K562 (cell line): ENCODE results near the gene MICOS13. TPM values are rescaled to one million over a fixed set of nuclear protein-coding genes. Genes with fewer than 3 reads are reported as not detected.

Source experiments
- ATAC-seq: fragments of 200-7000 bp; cut with Tn5 transposase; 3 replicates; pipeline ENCODE4 v1.9.1; 2020; ENCODE audit warnings: moderate library complexity
- BruUV-seq: library from RNA; stranded (reverse); fragments of 400-500 nt; replicated peaks from 2 replicates; lab custom pipeline; 2021; lab: Mats Ljungman, UMichigan
- CTCF ChIA-PET: fragments of 300-600 bp; formaldehyde crosslinking; extraction: SDS; loops from one replicate; lab custom pipeline; 2021; ENCODE audit warnings: low intra/inter-chr PET ratio; lab: Yijun Ruan, JAX
- POLR2A ChIA-PET: fragments of 300-600, 350-650 bp; sonication (Branson Sonifier 250); formaldehyde crosslinking; extraction: SDS; loops from one replicate; lab custom pipeline; 2021; ENCODE audit warnings: antibody characterized with exemption, inconsistent platforms; lab: Yijun Ruan, JAX
- DNase-seq, 4 experiments: peaks; one replicate each; pipeline versions ENCODE4 v3.0.0 to v3.0.0-alpha.2; 2011 to 2018; ENCODE audit warnings: low spot score in 3 of 4, mixed read lengths in 3 of 4; ENCODE audit errors: extremely low read depth in 1 of 4
- FAIRE-seq: peaks from 2 replicates; lab custom pipeline; 2011; peaks lifted over from hg19 to GRCh38; lab: Jason Lieb, UNC
- H2AFZ ChIP-seq: 2 replicates; pipeline ENCODE4 v1.6.0; 2011; ENCODE audit warnings: low read depth, low read length, control low read depth, inconsistent platforms
- H3K27ac ChIP-seq: fragments of 200-600 bp; 3 replicates; pipeline ENCODE4 v1.8.0; 2011; ENCODE audit warnings: low read depth, mild to moderate bottlenecking, control low read depth, inconsistent platforms, low read length, moderate library complexity, mixed read lengths; ENCODE audit errors: extremely low read depth
- H3K27me3 ChIP-seq, 2 experiments: fragments of 300-600 bp in 1 of 2; 2 replicates in 1 of 2; 3 replicates in 1 of 2; pipeline versions ENCODE4 v1.6.0 to v1.8.0; 2011; ENCODE audit warnings: inconsistent platforms in 2 of 2, low read length in 2 of 2, mild to moderate bottlenecking in 1 of 2, mixed read lengths in 1 of 2, moderate library complexity in 1 of 2; ENCODE audit not compliant: control insufficient read depth in 2 of 2, insufficient read depth in 2 of 2
- H3K36me3 ChIP-seq: fragments of 300-600 bp; 3 replicates; pipeline ENCODE4 v1.8.0; 2011; ENCODE audit warnings: mild to moderate bottlenecking, low read length, inconsistent platforms; ENCODE audit not compliant: control insufficient read depth, insufficient read depth
- H3K4me1 ChIP-seq, 2 experiments: fragments of 200-600 bp in 1 of 2; replicated peaks in 1 of 2; 2 replicates in 1 of 2; 3 replicates in 1 of 2; pipeline versions ENCODE4 v1.5.1 to v1.8.0; 2011; ENCODE audit warnings: inconsistent platforms in 2 of 2, low read length in 2 of 2, mild to moderate bottlenecking in 1 of 2, mixed read lengths in 1 of 2, moderate library complexity in 1 of 2; ENCODE audit not compliant: control insufficient read depth in 2 of 2, insufficient read depth in 2 of 2
- H3K4me2 ChIP-seq: 2 replicates; pipeline ENCODE4 v1.6.1; 2011; ENCODE audit warnings: low read length, control low read depth, inconsistent platforms, mixed read lengths; ENCODE audit not compliant: insufficient read depth
- H3K4me3 ChIP-seq: fragments of 200-600 bp; sonication (generic), shearing (Covaris generic); 2 replicates; pipeline ENCODE4 v1.5.1; 2016; ENCODE audit warnings: control low read depth, inconsistent platforms
- H3K79me2 ChIP-seq: fragments of 200-600 bp; 3 replicates; pipeline ENCODE4 v1.8.0; 2011; ENCODE audit warnings: low read length, inconsistent platforms; ENCODE audit not compliant: control insufficient read depth, insufficient read depth
- H3K9ac ChIP-seq, 2 experiments: 2 replicates each; pipeline versions ENCODE4 v1.6.0 to v1.6.1; 2011; ENCODE audit warnings: low read depth in 2 of 2, low read length in 2 of 2, control low read depth in 1 of 2, inconsistent platforms in 1 of 2, mild to moderate bottlenecking in 1 of 2, mixed read lengths in 1 of 2; ENCODE audit not compliant: insufficient read depth in 1 of 2
- H3K9me1 ChIP-seq: one replicate; pipeline ENCODE4 v1.6.0; 2011; ENCODE audit warnings: inconsistent platforms, mild to moderate bottlenecking, low read length, moderate library complexity; ENCODE audit not compliant: control insufficient read depth, insufficient read depth
- H3K9me3 ChIP-seq: replicated peaks from 2 replicates; pipeline ENCODE4 v1.5.1; 2011; ENCODE audit warnings: low read depth, low read length, inconsistent platforms; ENCODE audit not compliant: control insufficient read depth, insufficient read depth
- H4K20me1 ChIP-seq: replicated peaks from 2 replicates; pipeline ENCODE4 v1.6.1; 2011; ENCODE audit warnings: low read length, inconsistent platforms, mixed read lengths; ENCODE audit not compliant: control insufficient read depth, insufficient read depth
- POLR2AphosphoS2 ChIP-seq: IDR thresholded peaks from 2 replicates; pipeline ENCODE4 v1.6.1; 2012; ENCODE audit warnings: low read length, improper control_type of control experiment
- POLR2G ChIP-seq: fragments of 200-400 bp; formaldehyde crosslinking; IDR thresholded peaks from 2 replicates; pipeline ENCODE4 v1.6.1; 2017; ENCODE audit warnings: low read depth, mild to moderate bottlenecking, antibody characterized with exemption, low read length, moderate library complexity
- RBFOX2 ChIP-seq: fragments of 200-400 bp; formaldehyde crosslinking; IDR thresholded peaks from 2 replicates; pipeline ENCODE4 v1.6.1; 2017; ENCODE audit warnings: low read depth, mild to moderate bottlenecking, low read length, moderate library complexity
- WGBS: fragments of 100-300 bp; shearing (Covaris generic); methylation state at CpG from one replicate; pipeline ENCODE4 v1.1.6; 2016; ENCODE audit warnings: low coverage, mixed read lengths; ENCODE audit not compliant: insufficient coverage; ENCODE audit errors: missing lambda C conversion rate; 5-methylcytosine and 5-hydroxymethylcytosine counted together
- in situ Hi-C: fragments of 300-500 bp; cut with MboI; formaldehyde crosslinking; loops from 4 replicates; pipeline ENCODE4 v1.15.0; 2018; ENCODE audit warnings: inconsistent platforms, mixed read lengths
- intact Hi-C: fragments of 100-400 bp; cut with micrococcal nuclease; formaldehyde crosslinking; loops from 2 replicates; pipeline ENCODE4 v1.14.2; 2022
- polyA plus RNA-seq, 8 experiments: library from polyadenylated mRNA; depleted of rRNA in 4 of 8; stranded (reverse) in 5 of 8; unstranded in 3 of 8; fragments of >200 nt; fragmentation: Nextera tagmentation in 2 of 8; fragmentation: Illumina TruSeq in 1 of 8; extraction: Ambion mirVana in 2 of 8; extraction: Trizol in 1 of 8; gene quantifications; 2 replicates each; pipeline versions ENCODE4 v1.2.1 to v1.2.3, GENCODE V29; 2011 to 2014; ENCODE audit warnings: inconsistent platforms in 1 of 8, missing spikeins in 1 of 8
- total RNA-seq, 7 experiments: library from RNA; depleted of rRNA in 6 of 7; stranded (reverse); fragments of >200 nt in 6 of 7; fragmentation: Illumina TruSeq in 2 of 7; extraction: Trizol in 2 of 7; gene quantifications; 2 replicates each; pipeline versions ENCODE4 v1.2.1 to v1.2.3, GENCODE V29; 2011 to 2021; ENCODE audit warnings: low replicate concordance in 1 of 7
- TF ChIP-seq, protein P1 (sequence below): sonication (generic); formaldehyde crosslinking; IDR thresholded peaks from 2 replicates; pipeline ENCODE4 v1.4.0; 2020; ENCODE audit warnings: mild to moderate bottlenecking, missing genetic modification reagents
- TF ChIP-seq, protein P2 (sequence below): fragments of 200-600 bp; sonication (generic); IDR thresholded peaks from one replicate; pipeline ENCODE4 v1.6.1; 2012; ENCODE audit warnings: mild to moderate bottlenecking, low read depth, low read length, inconsistent platforms

MICOS13 gene
- total and polyA plus RNA-seq, 9 of the 15 experiments (the other 6 are each of a cell fraction or from before 2014, with no cell fraction given) = 15.5 to 220 (median 49.4) TPM

DNA sequence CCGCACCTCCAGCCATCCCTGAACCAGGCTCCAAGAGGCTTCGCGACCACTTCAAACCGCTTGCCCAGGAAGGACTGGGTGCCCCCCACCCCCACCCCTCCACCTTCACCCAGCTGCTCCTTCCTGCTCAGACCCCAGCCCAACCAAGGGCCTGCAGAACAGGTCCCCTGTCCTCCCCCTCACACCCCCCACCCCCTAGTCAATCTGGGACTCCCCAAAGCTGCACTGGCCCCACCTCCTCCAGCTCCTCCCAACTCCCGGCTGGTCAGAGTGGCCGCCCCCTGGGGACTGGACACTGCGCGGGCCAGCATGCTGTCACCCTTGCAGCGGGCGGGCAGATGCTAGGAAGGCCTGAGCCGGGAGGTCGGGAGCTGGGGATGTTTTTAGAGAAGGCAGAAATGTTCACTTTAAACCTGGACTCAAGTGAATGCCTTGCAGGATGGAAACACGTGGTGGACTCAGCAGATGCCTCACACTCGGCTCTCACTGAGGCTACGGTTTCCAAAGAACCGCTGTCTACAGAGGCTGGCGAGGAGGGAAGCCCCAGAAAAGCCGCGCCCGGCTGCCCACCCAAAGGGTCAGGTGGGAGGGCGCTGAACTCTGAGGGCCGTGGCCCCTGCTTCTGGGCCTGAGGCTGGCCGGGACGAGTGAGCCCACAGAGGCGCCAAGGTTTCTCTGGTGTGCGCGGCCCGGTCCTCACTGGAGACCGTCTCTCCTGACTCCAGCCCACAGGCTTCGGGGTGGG is 17.7 kb upstream of the MICOS13 start:
- Histone ChIP-seq H3K27me3 (no peaks in the 10 kb centered on the region), H3K36me3 (peaks cover 83% of the 10 kb centered on the region; the same call in 2 of the 3 replicates), H3K4me2 (no peak overlapping the region), H3K27ac (no peak overlapping the region), H3K9me1 (peaks cover 6% of the 10 kb centered on the region), H4K20me1 (peaks cover 41% of the 10 kb centered on the region), H3K9me3 (no peaks in the 10 kb centered on the region), H3K4me1 (peaks cover 0 to 58% of the 10 kb centered on the region in 2 experiments; a peak in 2 of 5 replicates), H3K4me3 (no peak overlapping the region), H3K79me2 (peaks cover 43% of the 10 kb centered on the region), H3K9ac (peak overlapping the region in 1 of 2 experiments; percentile 52; a peak in 1 of 4 replicates), H2AFZ (no peak overlapping the region)
- 89% methylated on average over 22 of the region's 30 CpGs for WGBS
- intact Hi-C loops (no loop called here), in situ Hi-C loops (no loop called here)
- peak; percentile 17 for ATAC-seq
- ChIA-PET CTCF (no interaction called here), POLR2A (interaction anchor here (0.7 to 2.7 kb wide), 4 partner anchors 8 to 21 kb away, joined by 4 to 34 read pairs (median 4); partner anchors contain the start of gene RPL36)
- no peak for DNase-seq
- no TSS peak for BruUV-seq
- FAIRE-seq = no peak
- TF ChIP-seq, protein P1, sequence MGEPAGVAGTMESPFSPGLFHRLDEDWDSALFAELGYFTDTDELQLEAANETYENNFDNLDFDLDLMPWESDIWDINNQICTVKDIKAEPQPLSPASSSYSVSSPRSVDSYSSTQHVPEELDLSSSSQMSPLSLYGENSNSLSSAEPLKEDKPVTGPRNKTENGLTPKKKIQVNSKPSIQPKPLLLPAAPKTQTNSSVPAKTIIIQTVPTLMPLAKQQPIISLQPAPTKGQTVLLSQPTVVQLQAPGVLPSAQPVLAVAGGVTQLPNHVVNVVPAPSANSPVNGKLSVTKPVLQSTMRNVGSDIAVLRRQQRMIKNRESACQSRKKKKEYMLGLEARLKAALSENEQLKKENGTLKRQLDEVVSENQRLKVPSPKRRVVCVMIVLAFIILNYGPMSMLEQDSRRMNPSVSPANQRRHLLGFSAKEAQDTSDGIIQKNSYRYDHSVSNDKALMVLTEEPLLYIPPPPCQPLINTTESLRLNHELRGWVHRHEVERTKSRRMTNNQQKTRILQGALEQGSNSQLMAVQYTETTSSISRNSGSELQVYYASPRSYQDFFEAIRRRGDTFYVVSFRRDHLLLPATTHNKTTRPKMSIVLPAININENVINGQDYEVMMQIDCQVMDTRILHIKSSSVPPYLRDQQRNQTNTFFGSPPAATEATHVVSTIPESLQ (CRISPR knock-in tag) = no peak
- TF ChIP-seq RBFOX2 (peak; percentile 5; the same call in 1 of the 2 replicates), POLR2AphosphoS2 (peak; percentile 22; the same call in 1 of the 2 replicates), POLR2G (peak; percentile 68; the same call in 1 of the 2 replicates)
- TF ChIP-seq, protein P2, sequence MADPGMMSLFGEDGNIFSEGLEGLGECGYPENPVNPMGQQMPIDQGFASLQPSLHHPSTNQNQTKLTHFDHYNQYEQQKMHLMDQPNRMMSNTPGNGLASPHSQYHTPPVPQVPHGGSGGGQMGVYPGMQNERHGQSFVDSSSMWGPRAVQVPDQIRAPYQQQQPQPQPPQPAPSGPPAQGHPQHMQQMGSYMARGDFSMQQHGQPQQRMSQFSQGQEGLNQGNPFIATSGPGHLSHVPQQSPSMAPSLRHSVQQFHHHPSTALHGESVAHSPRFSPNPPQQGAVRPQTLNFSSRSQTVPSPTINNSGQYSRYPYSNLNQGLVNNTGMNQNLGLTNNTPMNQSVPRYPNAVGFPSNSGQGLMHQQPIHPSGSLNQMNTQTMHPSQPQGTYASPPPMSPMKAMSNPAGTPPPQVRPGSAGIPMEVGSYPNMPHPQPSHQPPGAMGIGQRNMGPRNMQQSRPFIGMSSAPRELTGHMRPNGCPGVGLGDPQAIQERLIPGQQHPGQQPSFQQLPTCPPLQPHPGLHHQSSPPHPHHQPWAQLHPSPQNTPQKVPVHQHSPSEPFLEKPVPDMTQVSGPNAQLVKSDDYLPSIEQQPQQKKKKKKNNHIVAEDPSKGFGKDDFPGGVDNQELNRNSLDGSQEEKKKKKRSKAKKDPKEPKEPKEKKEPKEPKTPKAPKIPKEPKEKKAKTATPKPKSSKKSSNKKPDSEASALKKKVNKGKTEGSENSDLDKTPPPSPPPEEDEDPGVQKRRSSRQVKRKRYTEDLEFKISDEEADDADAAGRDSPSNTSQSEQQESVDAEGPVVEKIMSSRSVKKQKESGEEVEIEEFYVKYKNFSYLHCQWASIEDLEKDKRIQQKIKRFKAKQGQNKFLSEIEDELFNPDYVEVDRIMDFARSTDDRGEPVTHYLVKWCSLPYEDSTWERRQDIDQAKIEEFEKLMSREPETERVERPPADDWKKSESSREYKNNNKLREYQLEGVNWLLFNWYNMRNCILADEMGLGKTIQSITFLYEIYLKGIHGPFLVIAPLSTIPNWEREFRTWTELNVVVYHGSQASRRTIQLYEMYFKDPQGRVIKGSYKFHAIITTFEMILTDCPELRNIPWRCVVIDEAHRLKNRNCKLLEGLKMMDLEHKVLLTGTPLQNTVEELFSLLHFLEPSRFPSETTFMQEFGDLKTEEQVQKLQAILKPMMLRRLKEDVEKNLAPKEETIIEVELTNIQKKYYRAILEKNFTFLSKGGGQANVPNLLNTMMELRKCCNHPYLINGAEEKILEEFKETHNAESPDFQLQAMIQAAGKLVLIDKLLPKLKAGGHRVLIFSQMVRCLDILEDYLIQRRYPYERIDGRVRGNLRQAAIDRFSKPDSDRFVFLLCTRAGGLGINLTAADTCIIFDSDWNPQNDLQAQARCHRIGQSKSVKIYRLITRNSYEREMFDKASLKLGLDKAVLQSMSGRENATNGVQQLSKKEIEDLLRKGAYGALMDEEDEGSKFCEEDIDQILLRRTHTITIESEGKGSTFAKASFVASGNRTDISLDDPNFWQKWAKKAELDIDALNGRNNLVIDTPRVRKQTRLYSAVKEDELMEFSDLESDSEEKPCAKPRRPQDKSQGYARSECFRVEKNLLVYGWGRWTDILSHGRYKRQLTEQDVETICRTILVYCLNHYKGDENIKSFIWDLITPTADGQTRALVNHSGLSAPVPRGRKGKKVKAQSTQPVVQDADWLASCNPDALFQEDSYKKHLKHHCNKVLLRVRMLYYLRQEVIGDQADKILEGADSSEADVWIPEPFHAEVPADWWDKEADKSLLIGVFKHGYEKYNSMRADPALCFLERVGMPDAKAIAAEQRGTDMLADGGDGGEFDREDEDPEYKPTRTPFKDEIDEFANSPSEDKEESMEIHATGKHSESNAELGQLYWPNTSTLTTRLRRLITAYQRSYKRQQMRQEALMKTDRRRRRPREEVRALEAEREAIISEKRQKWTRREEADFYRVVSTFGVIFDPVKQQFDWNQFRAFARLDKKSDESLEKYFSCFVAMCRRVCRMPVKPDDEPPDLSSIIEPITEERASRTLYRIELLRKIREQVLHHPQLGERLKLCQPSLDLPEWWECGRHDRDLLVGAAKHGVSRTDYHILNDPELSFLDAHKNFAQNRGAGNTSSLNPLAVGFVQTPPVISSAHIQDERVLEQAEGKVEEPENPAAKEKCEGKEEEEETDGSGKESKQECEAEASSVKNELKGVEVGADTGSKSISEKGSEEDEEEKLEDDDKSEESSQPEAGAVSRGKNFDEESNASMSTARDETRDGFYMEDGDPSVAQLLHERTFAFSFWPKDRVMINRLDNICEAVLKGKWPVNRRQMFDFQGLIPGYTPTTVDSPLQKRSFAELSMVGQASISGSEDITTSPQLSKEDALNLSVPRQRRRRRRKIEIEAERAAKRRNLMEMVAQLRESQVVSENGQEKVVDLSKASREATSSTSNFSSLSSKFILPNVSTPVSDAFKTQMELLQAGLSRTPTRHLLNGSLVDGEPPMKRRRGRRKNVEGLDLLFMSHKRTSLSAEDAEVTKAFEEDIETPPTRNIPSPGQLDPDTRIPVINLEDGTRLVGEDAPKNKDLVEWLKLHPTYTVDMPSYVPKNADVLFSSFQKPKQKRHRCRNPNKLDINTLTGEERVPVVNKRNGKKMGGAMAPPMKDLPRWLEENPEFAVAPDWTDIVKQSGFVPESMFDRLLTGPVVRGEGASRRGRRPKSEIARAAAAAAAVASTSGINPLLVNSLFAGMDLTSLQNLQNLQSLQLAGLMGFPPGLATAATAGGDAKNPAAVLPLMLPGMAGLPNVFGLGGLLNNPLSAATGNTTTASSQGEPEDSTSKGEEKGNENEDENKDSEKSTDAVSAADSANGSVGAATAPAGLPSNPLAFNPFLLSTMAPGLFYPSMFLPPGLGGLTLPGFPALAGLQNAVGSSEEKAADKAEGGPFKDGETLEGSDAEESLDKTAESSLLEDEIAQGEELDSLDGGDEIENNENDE = no peak
